ENCODE results near the gene CNKSR3. TPM values are rescaled to one million over a fixed set of nuclear protein-coding genes. Genes with fewer than 3 reads are reported as not detected.

The CNKSR3 gene
- total RNA-seq, 6 experiments from 2014 or later, result 19.8 to 43.4 (median 26.9) TPM

- WGBS (ENCODE audit: insufficient coverage, low coverage, low lambda C conversion rate, missing lambda C conversion rate), result 56% methylated on average over 3 of the region's 5 CpGs
- Histone ChIP-seq H3K4me1 (peaks cover 0 to 55% (median 13%) of the 10 kb centered on the region in 4 donors), H3K27me3 (no peaks in the 10 kb centered on the region), H3K36me3 (no peaks in the 10 kb centered on the region), H3K9me3 (no peaks in the 10 kb centered on the region), H3K4me3 (no peak overlapping the region), H3K27ac (no peak overlapping the region)
- DNase-seq (no peak), ATAC-seq (no peak)
- no peak for TF ChIP-seq CTCF (IDR thresholded peaks at IDR 0.05)
- TF ChIP-seq POLR2A (IDR thresholded peaks at IDR 0.05), result no peak
- intact Hi-C loops (cut with DNase I), result no loop called here
Observed at GRCh38 chr6:154504865-154505449, 5.5 kb downstream of the CNKSR3 start.

DNA sequence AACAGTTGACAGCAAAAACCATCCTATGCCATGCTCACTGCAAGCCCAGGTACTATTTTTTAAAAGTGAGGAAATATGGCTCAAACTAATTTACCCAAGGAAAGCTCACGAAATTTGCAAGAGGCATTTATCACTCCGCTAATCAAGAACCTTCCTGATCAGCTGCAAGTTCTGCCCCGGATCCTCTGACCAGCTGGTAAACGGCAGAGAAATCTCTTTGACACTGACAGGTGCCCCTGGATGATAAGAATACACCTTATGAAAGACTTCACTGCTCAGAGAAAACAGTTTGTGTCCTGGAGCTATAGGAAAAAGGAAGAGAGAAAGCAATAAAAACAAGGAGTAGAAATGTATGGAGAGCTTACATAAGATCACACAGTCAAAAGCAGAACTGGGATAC lies 6.4 kb downstream of the CNKSR3 start:
- WGBS (ENCODE audit: insufficient coverage, low coverage, low lambda C conversion rate, missing lambda C conversion rate), result 35% methylated on average over 4 of the region's 4 CpGs
- ATAC-seq, result no peak
- TF ChIP-seq CTCF (IDR thresholded peaks at IDR 0.05), result no peak
- TF ChIP-seq POLR2A (IDR thresholded peaks at IDR 0.05), result no peak
- no peaks in the 10 kb centered on the region for H3K27me3 ChIP-seq
- intact Hi-C loops (cut with DNase I), result no loop called here
- no peak overlapping the region for H3K27ac ChIP-seq
- no peak for DNase-seq
- no peaks in the 10 kb centered on the region for H3K9me3 ChIP-seq
- H3K4me3 ChIP-seq, result no peak overlapping the region
- H3K36me3 ChIP-seq, result no peaks in the 10 kb centered on the region
- H3K4me1 ChIP-seq, result peaks cover 0 to 59% (median 13%) of the 10 kb centered on the region in 4 donors

DNA sequence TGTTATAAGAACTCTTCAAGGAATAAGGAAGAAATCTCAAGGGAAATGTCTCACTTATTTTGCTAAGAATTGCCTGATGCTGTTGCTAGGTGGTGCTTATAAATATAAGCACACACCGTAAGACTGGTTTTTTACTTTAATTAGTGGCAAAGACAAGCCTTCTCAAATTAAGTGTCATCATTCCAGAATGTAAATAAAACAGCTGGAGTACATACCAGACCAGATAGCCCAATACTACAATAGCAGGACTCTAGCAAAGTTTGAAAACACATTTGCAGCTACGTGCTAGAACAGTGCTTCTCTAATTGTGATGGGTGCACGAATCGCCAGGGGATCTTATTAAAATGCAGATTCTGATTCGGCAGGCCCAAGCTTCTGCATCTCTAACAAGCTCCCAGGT lies 6.8 kb downstream of the CNKSR3 start:
- 65% methylated on average over 5 of the region's 5 CpGs for WGBS (ENCODE audit: insufficient coverage, low coverage, low lambda C conversion rate, missing lambda C conversion rate)

GRCh38 chr6:154502553-154502952 lies 7.9 kb downstream of the CNKSR3 start:
- WGBS (ENCODE audit: insufficient coverage, low coverage, low lambda C conversion rate, missing lambda C conversion rate), result 85% methylated on average over 7 of the region's 7 CpGs
- Histone ChIP-seq H3K4me3 (no peak overlapping the region), H3K4me1 (peaks cover 0 to 55% (median 15%) of the 10 kb centered on the region in 4 donors), H3K9me3 (no peaks in the 10 kb centered on the region), H3K36me3 (no peaks in the 10 kb centered on the region), H3K27me3 (no peaks in the 10 kb centered on the region), H3K27ac (no peak overlapping the region)
- intact Hi-C loops (cut with DNase I), result no loop called here
- DNase-seq (no peak), ATAC-seq (no peak)
- TF ChIP-seq POLR2A (IDR thresholded peaks at IDR 0.05), result no peak

More for the DNA sequence above, 6.8 kb downstream of the CNKSR3 start:
- Histone ChIP-seq H3K4me1 (peaks cover 0 to 63% (median 15%) of the 10 kb centered on the region in 4 donors), H3K9me3 (no peaks in the 10 kb centered on the region), H3K27ac (no peak overlapping the region), H3K36me3 (no peaks in the 10 kb centered on the region), H3K27me3 (no peaks in the 10 kb centered on the region), H3K4me3 (no peak overlapping the region)
- DNase-seq (no peak), ATAC-seq (no peak)
- TF ChIP-seq CTCF (IDR thresholded peaks at IDR 0.05), result no peak
- TF ChIP-seq POLR2A (IDR thresholded peaks at IDR 0.05), result no peak
- intact Hi-C loops (cut with DNase I), result no loop called here

DNA sequence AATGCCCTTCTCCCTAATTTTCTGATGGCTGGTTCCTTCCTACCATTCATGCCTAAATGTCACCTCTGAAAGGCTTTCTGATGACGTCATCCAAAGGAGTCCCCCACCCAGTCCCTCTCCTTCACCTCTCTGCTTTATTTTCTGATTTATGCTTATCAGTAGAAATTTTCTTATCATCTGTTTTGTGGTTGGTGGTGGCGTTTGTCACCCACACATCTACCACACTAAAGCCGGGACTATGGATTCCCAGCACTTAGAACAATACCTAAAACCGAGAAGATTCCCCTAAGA lies 9.0 kb downstream of the CNKSR3 start:
- ATAC-seq (no peak), DNase-seq (no peak)
- Histone ChIP-seq H3K27me3 (no peaks in the 10 kb centered on the region), H3K9me3 (no peaks in the 10 kb centered on the region), H3K4me1 (peaks cover 0 to 44% (median 10%) of the 10 kb centered on the region in 4 donors), H3K36me3 (no peaks in the 10 kb centered on the region), H3K27ac (no peak overlapping the region), H3K4me3 (no peak overlapping the region)
- no peak for TF ChIP-seq CTCF (IDR thresholded peaks at IDR 0.05)
- TF ChIP-seq POLR2A (IDR thresholded peaks at IDR 0.05), result no peak
- intact Hi-C loops (cut with DNase I), result no loop called here
- WGBS (ENCODE audit: insufficient coverage, low coverage, low lambda C conversion rate, missing lambda C conversion rate), result 67% methylated on average over 4 of the region's 4 CpGs

All from right lobe of liver (tissue), 6 donors.